Measurements from ENCODE around the gene MT1M. TPM values are rescaled to one million over a fixed set of nuclear protein-coding genes. Genes with fewer than 3 reads are reported as not detected.

Gene MT1M
- total RNA-seq, 4 donors from 2014 or later: 5.3 to 10.0 (median 7.3) TPM; not detected in 1

- Histone ChIP-seq H3K27ac (peak overlapping the region; percentile 95 to 99 (median 98)), H3K4me1 (peaks cover 64 to 73% of the 10 kb centered on the region in 2 donors), H3K4me3 (peak overlapping the region; percentile 60 to 75 (median 70)), H3K27me3 (no peaks in the 10 kb centered on the region), H3K9me3 (no peaks in the 10 kb centered on the region), H3K36me3 (no peaks in the 10 kb centered on the region)
- in situ Hi-C loops (cut with MboI; ENCODE audit: low sequenced_read_pairs in 4 of 4) (loop anchor here in 2 of 4 donors (5.0 to 10.0 kb wide), 2 partner anchors 73 to 95 kb away; partner anchors contain the start of gene MT1X (in 2 of the 2)), intact Hi-C loops (cut with DNase I; ENCODE audit: low total_unique reads) (loop anchor here (5.0 kb wide), 1 partner anchor 453 kb away; no protein-coding TSS in a partner anchor)
- peak; percentile 70 to 80 for DNase-seq
- peak in 1 of 2 donors; percentile 5 for ATAC-seq
- TF ChIP-seq CTCF (IDR thresholded peaks at IDR 0.05 in 4 of 5, conservative IDR thresholded peaks at IDR 0.05 in 1 of 5) (peak in 2 of 5 experiments; percentile 10 to 12), POLR2A (IDR thresholded peaks at IDR 0.05) (no peak)
Observed at GRCh38 chr16:56609463-56609921, 23.0 kb upstream of the MT1M start.

- intact Hi-C loops (cut with DNase I; ENCODE audit: low total_unique reads): no loop called here
- ATAC-seq (peak; percentile 5 to 19), DNase-seq (peak; percentile 64 to 86)
Observed at GRCh38 chr16:56610017-56610608, 22.3 kb upstream of the MT1M start.

GRCh38 chr16:56610609-56611111 lies 21.8 kb upstream of the MT1M start:
- Histone ChIP-seq H3K27me3 (no peaks in the 10 kb centered on the region), H3K9me3 (no peaks in the 10 kb centered on the region), H3K4me1 (peaks cover 52 to 61% of the 10 kb centered on the region in 2 donors), H3K4me3 (peak overlapping the region; percentile 60 to 75 (median 70)), H3K36me3 (no peaks in the 10 kb centered on the region), H3K27ac (peak overlapping the region; percentile 95 to 99 (median 98))
- TF ChIP-seq POLR2A (IDR thresholded peaks at IDR 0.05): no peak
- TF ChIP-seq CTCF (IDR thresholded peaks at IDR 0.05 in 4 of 5, conservative IDR thresholded peaks at IDR 0.05 in 1 of 5): no peak
- DNase-seq (no peak), ATAC-seq (no peak)
- intact Hi-C loops (cut with DNase I; ENCODE audit: low total_unique reads) (loop anchor here (1.0 kb wide), 1 partner anchor 15 kb away; the partner anchor contains the start of gene MT1E), in situ Hi-C loops (cut with MboI; ENCODE audit: low sequenced_read_pairs in 4 of 4) (no loop called here)

More at GRCh38 chr16:56610017-56610608, 22.3 kb upstream of the MT1M start:
- no peaks in the 10 kb centered on the region for H3K9me3 ChIP-seq
- H3K4me3 ChIP-seq: peak overlapping the region; percentile 60 to 75 (median 70)
- H3K27ac ChIP-seq: peak overlapping the region; percentile 95 to 99 (median 98)
- peak in 1 of 2 donors; percentile 67 for TF ChIP-seq POLR2A (IDR thresholded peaks at IDR 0.05)
- TF ChIP-seq CTCF (IDR thresholded peaks at IDR 0.05 in 4 of 5, conservative IDR thresholded peaks at IDR 0.05 in 1 of 5): no peak
- no peaks in the 10 kb centered on the region for H3K27me3 ChIP-seq
- in situ Hi-C loops (cut with MboI; ENCODE audit: low sequenced_read_pairs in 4 of 4): no loop called here
- H3K36me3 ChIP-seq: no peaks in the 10 kb centered on the region
- H3K4me1 ChIP-seq: peaks cover 58 to 66% of the 10 kb centered on the region in 2 donors

- intact Hi-C loops (cut with DNase I; ENCODE audit: low total_unique reads) (loop anchor here (1.0 kb wide), 1 partner anchor 14 kb away; the partner anchor contains the start of gene MT1E), in situ Hi-C loops (cut with MboI; ENCODE audit: low sequenced_read_pairs in 4 of 4) (no loop called here)
- Histone ChIP-seq H3K27ac (peak overlapping the region; percentile 95 to 99 (median 98)), H3K9me3 (no peaks in the 10 kb centered on the region), H3K27me3 (no peaks in the 10 kb centered on the region), H3K36me3 (no peaks in the 10 kb centered on the region), H3K4me1 (peaks cover 45 to 54% of the 10 kb centered on the region in 2 donors), H3K4me3 (peak overlapping the region in 1 of 4 donors; percentile 26)
- peak; percentile 58 to 64 for ATAC-seq
- no peak for TF ChIP-seq CTCF (IDR thresholded peaks at IDR 0.05 in 4 of 5, conservative IDR thresholded peaks at IDR 0.05 in 1 of 5)
- no peak for TF ChIP-seq POLR2A (IDR thresholded peaks at IDR 0.05)
- DNase-seq: peak; percentile 90 to 98
Observed at GRCh38 chr16:56611281-56611833, 21.1 kb upstream of the MT1M start.

Data from gastrocnemius medialis (tissue), 4 donors.